Measurements from ENCODE around the gene TMEM30B.

The TMEM30B gene

DNA sequence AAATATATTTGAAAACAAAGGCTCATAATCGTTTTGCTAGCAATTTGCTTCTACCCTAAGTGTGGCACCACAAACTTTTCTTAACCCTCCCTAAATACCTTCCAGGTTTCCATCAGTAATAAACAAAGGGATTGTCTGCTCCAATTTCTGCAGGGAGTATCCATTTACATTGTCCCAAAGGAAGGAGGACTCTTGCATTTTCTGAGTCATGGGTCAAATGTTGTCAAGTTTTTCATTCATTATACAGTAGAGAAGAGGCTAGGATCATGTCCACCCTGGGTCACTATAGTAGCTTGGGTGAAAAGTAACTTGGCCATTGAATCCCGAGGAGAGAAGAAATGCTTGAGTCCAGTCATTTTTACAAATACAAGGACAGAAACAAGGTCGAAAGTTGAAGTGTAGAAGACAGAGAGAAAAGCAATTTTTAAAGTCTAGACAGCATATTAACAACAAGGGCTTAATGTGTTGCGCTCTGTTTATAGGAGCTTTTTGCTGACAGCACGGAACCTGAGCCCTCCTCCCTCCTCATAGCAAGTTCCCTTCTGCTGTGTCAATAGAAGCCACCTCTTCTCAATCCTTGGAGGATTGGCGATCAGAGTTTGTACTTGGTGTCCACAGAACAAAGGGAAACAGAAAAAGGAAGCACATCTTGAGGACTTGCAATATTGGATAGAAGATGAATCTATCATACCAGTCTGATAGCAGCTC is 53.1 kb downstream of the TMEM30B start:
- H3K4me3 ChIP-seq (ENCODE audit: low read depth in 1 of 2, low read length in 2 of 2): no peak overlapping the region
- H3K4me1 ChIP-seq (ENCODE audit: insufficient read depth, low read length): no peaks in the 10 kb centered on the region
- H3K36me3 ChIP-seq (ENCODE audit: insufficient read depth, low read length): no peaks in the 10 kb centered on the region
- H3K9ac ChIP-seq (ENCODE audit: low read length): no peak overlapping the region
- no peaks in the 10 kb centered on the region for H3K9me3 ChIP-seq (ENCODE audit: low read length)
- H3K27ac ChIP-seq (ENCODE audit: low read depth, low read length): no peak overlapping the region
- H3K27me3 ChIP-seq (ENCODE audit: control insufficient read depth in 1 of 2, insufficient read depth in 2 of 2, low read length in 2 of 2): no peaks in the 10 kb centered on the region
